SIG-M5 treated with dmso at 0.1 percent for 504 hours (cell line): ENCODE measurements around the gene PCDHGC3.

ENCODE experiments used
- DNase-seq: peaks from one replicate; lab custom pipeline; 2025; ENCODE audit not compliant: unreplicated experiment; lab: John Stamatoyannopoulos, UW

PCDHGC3 gene

GRCh38 chr5:141519605-141520565 is 44.1 kb downstream of the PCDHGC3 start:
- peak; percentile 26 for DNase-seq

- peak; percentile 94 for DNase-seq
Measured at GRCh38 chr5:141521244-141521781, 45.5 kb downstream of the PCDHGC3 start.

- DNase-seq = no peak
Measured at GRCh38 chr5:141522301-141522700, 46.5 kb downstream of the PCDHGC3 start.

GRCh38 chr5:141523991-141524390 is 48.2 kb downstream of the PCDHGC3 start:
- DNase-seq = no peak

DNA sequence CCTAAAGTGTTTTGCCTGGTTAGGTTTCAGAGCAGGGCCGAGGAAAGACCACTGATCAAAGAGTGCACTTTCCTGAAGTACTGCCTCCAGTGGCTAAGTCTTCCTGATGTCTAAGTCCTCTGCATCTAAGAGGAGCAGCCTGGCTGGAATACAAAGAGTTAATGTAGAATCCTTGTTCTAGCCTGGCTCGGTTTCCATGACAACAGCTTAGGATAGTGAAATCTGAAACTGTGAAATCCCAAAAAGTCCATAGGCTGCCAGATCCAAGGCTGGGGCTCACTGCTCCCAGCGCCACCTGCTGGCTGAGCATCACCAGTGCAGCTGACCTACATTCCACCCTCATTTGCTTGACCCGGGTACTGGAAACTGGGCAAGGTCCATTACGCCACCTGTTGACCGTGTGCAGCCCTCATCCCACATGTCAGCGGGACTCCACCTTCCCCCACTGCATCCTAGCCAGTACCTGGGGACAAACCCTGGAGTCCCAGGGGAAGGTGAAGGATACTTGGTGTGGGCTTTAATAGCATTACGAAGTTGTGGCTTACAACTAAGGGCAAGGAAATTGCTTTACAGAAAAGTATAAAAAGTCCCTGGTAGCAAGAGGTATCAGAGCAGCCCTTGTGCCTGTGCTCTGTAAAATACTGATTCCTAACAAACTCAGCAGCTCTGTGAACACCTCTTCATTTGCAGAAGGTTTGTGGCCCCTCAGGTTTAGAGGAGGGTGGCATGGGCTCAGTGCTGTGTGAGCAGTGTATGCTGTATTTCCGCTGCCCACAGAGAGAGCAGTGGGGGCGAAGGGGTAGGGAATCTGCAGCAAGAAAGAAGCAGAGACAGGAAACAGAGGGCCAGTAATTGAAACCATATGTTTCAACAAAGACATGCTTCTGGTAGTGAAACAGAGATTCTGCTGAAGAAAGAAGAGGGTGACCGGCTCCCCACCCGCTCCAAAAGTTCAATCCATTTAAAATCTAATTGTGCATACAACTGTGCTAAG is 49.1 kb downstream of the PCDHGC3 start:
- DNase-seq = peak; percentile 63

GRCh38 chr5:141525653-141526052 is 49.9 kb downstream of the PCDHGC3 start:
- DNase-seq = no peak

DNA sequence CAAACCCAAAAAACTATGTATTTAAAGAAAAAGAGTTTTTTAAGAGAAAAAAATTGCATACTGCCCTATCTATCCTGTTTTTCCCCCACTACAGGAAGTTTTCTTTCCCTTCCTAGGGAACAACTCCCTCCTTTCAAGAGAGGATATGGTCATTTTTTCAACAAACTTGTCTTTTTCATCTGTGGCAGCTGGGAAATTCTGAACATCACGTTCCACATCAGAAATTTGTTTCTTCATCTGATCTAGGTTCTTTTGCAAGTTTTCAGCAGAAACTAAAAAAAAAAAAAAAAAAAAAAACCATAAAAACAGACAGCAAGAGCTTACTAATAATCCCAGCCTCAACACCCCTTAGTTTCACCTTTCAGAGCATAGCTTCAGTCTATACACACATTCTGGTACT is 51.7 kb downstream of the PCDHGC3 start:
- DNase-seq = no peak
